Esophagus muscularis mucosa (tissue), 4 donors: ENCODE measurements around the gene ADAMTS9.

Source experiments
- EP300 ChIP-seq: sonication (generic); formaldehyde crosslinking; IDR thresholded peaks from one replicate; pipeline ENCODE4 v1.6.1; 2017; ENCODE audit warnings: antibody characterized with exemption
- POLR2A ChIP-seq: fragments of 450-650 bp; IDR thresholded peaks from one replicate; pipeline ENCODE4 v1.6.1; 2017; ENCODE audit warnings: antibody characterized with exemption, moderate library complexity, mild to moderate bottlenecking, low read depth
- TF ChIP-seq, protein P1 (sequence below), 3 experiments: fragments of 200-600 bp in 2 of 3; fragments of 450-650 bp in 1 of 3; sonication (generic) in 2 of 3; IDR thresholded peaks; one replicate each; pipeline ENCODE4 v1.5.1; 2017 to 2019; ENCODE audit warnings: antibody characterized with exemption in 3 of 3, mild to moderate bottlenecking in 2 of 3, moderate library complexity in 1 of 3

DNA sequence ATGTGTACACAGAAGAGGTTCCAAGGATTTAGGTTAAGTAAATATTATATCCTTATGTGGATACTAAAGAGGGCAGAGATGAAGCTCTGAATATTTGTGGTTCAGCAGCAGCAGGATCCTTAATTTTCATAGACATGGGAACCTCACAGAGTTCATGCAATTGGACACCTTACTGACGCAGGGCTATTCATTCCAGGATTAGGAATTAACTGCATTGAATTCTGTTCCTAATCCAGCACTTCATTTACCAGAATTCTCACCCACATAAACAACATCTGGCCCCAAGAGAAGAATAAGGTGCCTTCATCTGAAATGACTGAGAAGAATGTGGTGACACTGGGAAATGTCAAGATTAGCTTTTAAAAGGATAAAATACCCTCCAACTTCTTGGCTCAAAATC, 62.4 kb downstream of the ADAMTS9 start:
- TF ChIP-seq, protein P1, sequence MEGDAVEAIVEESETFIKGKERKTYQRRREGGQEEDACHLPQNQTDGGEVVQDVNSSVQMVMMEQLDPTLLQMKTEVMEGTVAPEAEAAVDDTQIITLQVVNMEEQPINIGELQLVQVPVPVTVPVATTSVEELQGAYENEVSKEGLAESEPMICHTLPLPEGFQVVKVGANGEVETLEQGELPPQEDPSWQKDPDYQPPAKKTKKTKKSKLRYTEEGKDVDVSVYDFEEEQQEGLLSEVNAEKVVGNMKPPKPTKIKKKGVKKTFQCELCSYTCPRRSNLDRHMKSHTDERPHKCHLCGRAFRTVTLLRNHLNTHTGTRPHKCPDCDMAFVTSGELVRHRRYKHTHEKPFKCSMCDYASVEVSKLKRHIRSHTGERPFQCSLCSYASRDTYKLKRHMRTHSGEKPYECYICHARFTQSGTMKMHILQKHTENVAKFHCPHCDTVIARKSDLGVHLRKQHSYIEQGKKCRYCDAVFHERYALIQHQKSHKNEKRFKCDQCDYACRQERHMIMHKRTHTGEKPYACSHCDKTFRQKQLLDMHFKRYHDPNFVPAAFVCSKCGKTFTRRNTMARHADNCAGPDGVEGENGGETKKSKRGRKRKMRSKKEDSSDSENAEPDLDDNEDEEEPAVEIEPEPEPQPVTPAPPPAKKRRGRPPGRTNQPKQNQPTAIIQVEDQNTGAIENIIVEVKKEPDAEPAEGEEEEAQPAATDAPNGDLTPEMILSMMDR (IDR thresholded peaks at IDR 0.05): no peak
- TF ChIP-seq POLR2A (no peak), EP300 (no peak)
